Ascending aorta (tissue), 2 donors: Measurements from ENCODE around the gene CWF19L1. TPM values are rescaled to one million over a fixed set of nuclear protein-coding genes. Genes with fewer than 3 reads are reported as not detected.
A peak's percentile ranks its signal among the peaks of the same experiment; 100 is the strongest.

Source experiments
- DNase-seq, 2 donors: peaks; one replicate each; pipeline ENCODE4 v3.0.0-alpha.2; 2019; ENCODE audit warnings: low spot score in 2 of 2
- H3K27ac ChIP-seq, 2 donors: fragments of 200-600 bp; sonication (generic); one replicate each; pipeline ENCODE4 v1.5.1; 2016 to 2017; ENCODE audit warnings: mild to moderate bottlenecking in 1 of 2
- H3K27me3 ChIP-seq: fragments of 200-600 bp; sonication (generic); one replicate; pipeline ENCODE4 v1.5.1; 2017
- H3K36me3 ChIP-seq, 2 donors: fragments of 200-600 bp; sonication (generic); one replicate each; pipeline ENCODE4 v1.5.1; 2016
- H3K4me1 ChIP-seq, 2 donors: fragments of 200-600 bp; sonication (generic); one replicate each; pipeline ENCODE4 v1.5.1; 2016 to 2017; ENCODE audit warnings: mild to moderate bottlenecking in 1 of 2
- H3K4me3 ChIP-seq, 2 donors: fragments of 200-600 bp; sonication (generic); one replicate each; pipeline ENCODE4 v1.5.1; 2016 to 2017; ENCODE audit warnings: mild to moderate bottlenecking in 1 of 2
- H3K9me3 ChIP-seq, 2 donors: fragments of 200-600 bp; sonication (generic); one replicate each; pipeline ENCODE4 v1.5.1; 2016
- CTCF ChIP-seq, 3 experiments: fragments of 200-600 bp in 2 of 3; fragments of 450-650 bp in 1 of 3; sonication (generic) in 2 of 3; IDR thresholded peaks; one replicate each; pipeline ENCODE4 v1.5.1; 2016 to 2019; ENCODE audit warnings: antibody characterized with exemption in 3 of 3, mild to moderate bottlenecking in 1 of 3, moderate library complexity in 1 of 3
- intact Hi-C: fragments of 100-400 bp; cut with DNase I; formaldehyde crosslinking; loops from one replicate; pipeline ENCODE4 v1.15.1; 2023
- total RNA-seq: library from RNA; depleted of rRNA; stranded (reverse); fragments of >200 nt; gene quantifications from one replicate; pipeline ENCODE4 v1.1.0, GENCODE V29; 2016

CWF19L1 gene
- total RNA-seq, 1 donor from 2014 or later, result 14.3 TPM

- H3K4me1 ChIP-seq, result no peaks in the 10 kb centered on the region
- H3K36me3 ChIP-seq, result peaks cover 37 to 83% of the 10 kb centered on the region in 2 donors
- H3K27ac ChIP-seq, result no peak overlapping the region
- no peaks in the 10 kb centered on the region for H3K9me3 ChIP-seq
- no peaks in the 10 kb centered on the region for H3K27me3 ChIP-seq
- intact Hi-C loops, result no loop called here
- DNase-seq, result no peak
- no peak for TF ChIP-seq CTCF (IDR thresholded peaks at IDR 0.05)
- H3K4me3 ChIP-seq, result no peak overlapping the region
Observed at GRCh38 chr10:100201549-100201948, 65.9 kb downstream of the CWF19L1 start.

DNA sequence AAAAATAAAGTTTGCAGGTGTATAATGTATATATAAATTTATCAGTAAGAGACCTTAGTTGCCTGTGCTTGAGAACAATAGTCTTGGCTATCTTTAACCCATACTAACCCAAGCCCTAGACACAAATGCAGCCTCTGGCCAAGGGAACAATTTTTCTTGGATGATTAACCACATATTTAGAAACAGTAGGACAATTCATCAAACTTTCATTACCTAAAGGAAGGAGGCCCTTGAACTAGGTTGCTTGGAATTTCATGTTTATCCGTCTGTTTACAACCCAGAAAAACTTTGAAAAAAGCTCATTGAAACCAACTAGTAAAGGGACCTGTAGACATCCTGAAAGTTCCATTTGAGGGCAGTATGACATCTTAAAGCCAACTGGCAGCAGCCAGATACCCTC is 72.7 kb downstream of the CWF19L1 start:
- intact Hi-C loops, result no loop called here
- no peaks in the 10 kb centered on the region for H3K9me3 ChIP-seq
- H3K4me1 ChIP-seq, result no peaks in the 10 kb centered on the region
- no peak for DNase-seq
- no peak for TF ChIP-seq CTCF (IDR thresholded peaks at IDR 0.05)
- peaks cover 29 to 66% of the 10 kb centered on the region in 2 donors for H3K36me3 ChIP-seq
- H3K4me3 ChIP-seq, result no peak overlapping the region
- no peak overlapping the region for H3K27ac ChIP-seq
- no peaks in the 10 kb centered on the region for H3K27me3 ChIP-seq

- TF ChIP-seq CTCF (IDR thresholded peaks at IDR 0.05), result no peak
- intact Hi-C loops, result no loop called here
- H3K27me3 ChIP-seq, result no peaks in the 10 kb centered on the region
- no peak overlapping the region for H3K4me3 ChIP-seq
- no peak for DNase-seq
- H3K4me1 ChIP-seq, result peaks cover 0 to under 1% of the 10 kb centered on the region in 2 donors
- no peak overlapping the region for H3K27ac ChIP-seq
- H3K36me3 ChIP-seq, result peaks cover 20 to 47% of the 10 kb centered on the region in 2 donors
- H3K9me3 ChIP-seq, result no peaks in the 10 kb centered on the region
Observed at GRCh38 chr10:100192350-100192749, 75.1 kb downstream of the CWF19L1 start.

- DNase-seq, result peak in 1 of 2 donors; percentile 68
- H3K36me3 ChIP-seq, result peaks cover 9 to 17% of the 10 kb centered on the region in 2 donors
- H3K27ac ChIP-seq, result peak overlapping the region; percentile 83 to 88
- TF ChIP-seq CTCF (IDR thresholded peaks at IDR 0.05), result no peak
- intact Hi-C loops, result loop anchor here (1.0 to 10.0 kb wide), 8 partner anchors 43 to 1938 kb away; partner anchors contain the start of genes BLOC1S2, CHUK, GOT1 and LDB1
- no peaks in the 10 kb centered on the region for H3K9me3 ChIP-seq
- no peaks in the 10 kb centered on the region for H3K27me3 ChIP-seq
- peaks cover 7 to 13% of the 10 kb centered on the region in 2 donors for H3K4me1 ChIP-seq
- H3K4me3 ChIP-seq, result peak overlapping the region; percentile 70 to 76
Observed at GRCh38 chr10:100186253-100187212, 80.9 kb downstream of the CWF19L1 start.

- Histone ChIP-seq H3K4me1 (peaks cover 7 to 13% of the 10 kb centered on the region in 2 donors), H3K9me3 (no peaks in the 10 kb centered on the region), H3K27ac (peak within 1 kb of the TSS; percentile 83 to 88), H3K4me3 (peak within 1 kb of the TSS; percentile 70 to 76), H3K36me3 (peaks cover 2 to 9% of the 10 kb centered on the region in 2 donors), H3K27me3 (no peaks in the 10 kb centered on the region)
- intact Hi-C loops, result loop anchor here (1.0 to 10.0 kb wide), 9 partner anchors 44 to 1939 kb away; partner anchors contain the start of genes BLOC1S2, CHUK, CWF19L1 and GOT1
- TF ChIP-seq CTCF (IDR thresholded peaks at IDR 0.05), result no peak
- DNase-seq, result peak; percentile 51 to 96
Observed at GRCh38 chr10:100185364-100186252, 81.8 kb downstream of the CWF19L1 start, which contains the start of gene ERLIN1. Gene ERLIN1 (minus strand): TSS chr10:100186029. CDS start chr10:100185626, 403 bp downstream.
